Body of pancreas (tissue), 4 donors: ENCODE data around the gene SEZ6L.

ENCODE experiments used
- CTCF ChIP-seq, 7 experiments: fragments of 450-650 bp in 4 of 7; fragments of 200-600 bp in 3 of 7; sonication (generic) in 3 of 7; IDR thresholded peaks; one replicate each; pipeline ENCODE4 v1.5.1; 2016 to 2019; ENCODE audit warnings: antibody characterized with exemption in 7 of 7
- POLR2A ChIP-seq, 3 donors: fragments of 450-650 bp; IDR thresholded peaks; one replicate each; pipeline ENCODE4 v1.6.1; 2016; ENCODE audit warnings: antibody characterized with exemption in 3 of 3, mild to moderate bottlenecking in 2 of 3

- TF ChIP-seq CTCF (IDR thresholded peaks at IDR 0.05) (no peak), POLR2A (IDR thresholded peaks at IDR 0.05) (no peak)
These were observed 164.0 kb downstream of the SEZ6L start for GRCh38 chr22:26333088-26333800.
